HG03103 (cell line): ENCODE results near the gene KLHL30.
"Not testable (repeated sequence)": the region's sequence is repeated elsewhere in the genome, so short reads cannot be mapped to it uniquely, and the experiment has no call there.

Source experiments
- ATAC-seq: cut with Tn5 transposase; IDR thresholded peaks from one replicate; pipeline ENCODE4 v1.9.1; 2021; ENCODE audit warnings: low read depth; ENCODE audit not compliant: unreplicated experiment

Gene KLHL30

DNA sequence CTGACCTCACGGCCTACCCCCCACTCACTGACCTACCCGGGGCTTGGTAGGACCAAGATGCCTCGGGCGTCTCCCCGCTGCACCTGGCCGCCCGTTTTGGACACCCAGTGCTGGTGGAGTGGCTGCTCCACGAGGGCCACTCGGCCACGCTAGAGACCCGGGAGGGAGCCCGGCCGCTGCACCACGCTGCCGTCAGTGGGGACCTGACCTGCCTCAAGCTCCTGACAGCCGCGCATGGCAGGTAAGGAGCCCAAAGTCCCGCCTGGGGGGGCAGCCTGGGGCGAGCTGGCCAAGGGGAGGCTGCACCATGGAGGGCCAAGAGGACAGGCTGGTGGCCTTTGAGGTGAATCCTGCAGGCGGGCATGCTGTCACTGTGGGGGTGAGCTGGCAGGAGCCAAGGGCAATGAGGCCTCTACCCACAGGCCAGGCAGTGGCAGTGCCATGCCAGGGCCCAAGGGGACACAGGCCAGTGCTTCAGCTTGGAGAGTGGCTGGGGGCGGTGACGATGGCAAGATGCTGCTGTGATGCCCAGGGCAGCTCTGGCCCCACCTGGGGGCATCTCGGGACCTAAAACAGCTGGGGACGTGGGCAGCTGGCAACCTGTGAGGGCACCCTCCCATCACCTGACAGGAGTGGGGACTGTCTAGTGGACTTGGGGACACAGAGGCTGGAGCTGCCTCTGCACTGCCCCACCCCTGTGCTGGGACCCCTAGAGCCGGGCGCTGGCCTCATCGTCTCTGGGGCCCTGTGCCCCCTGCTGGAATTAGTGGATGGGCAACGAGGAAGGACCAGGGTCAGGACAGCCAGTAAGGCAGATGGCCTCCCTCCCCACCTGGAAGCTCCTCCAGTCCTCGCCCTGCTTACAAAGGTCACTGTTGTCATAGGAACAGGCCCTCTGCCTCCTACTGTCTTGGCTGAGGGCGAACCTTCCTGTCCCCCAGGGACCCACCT is 36.3 kb upstream of the KLHL30 start:
- ATAC-seq, result no peak

DNA sequence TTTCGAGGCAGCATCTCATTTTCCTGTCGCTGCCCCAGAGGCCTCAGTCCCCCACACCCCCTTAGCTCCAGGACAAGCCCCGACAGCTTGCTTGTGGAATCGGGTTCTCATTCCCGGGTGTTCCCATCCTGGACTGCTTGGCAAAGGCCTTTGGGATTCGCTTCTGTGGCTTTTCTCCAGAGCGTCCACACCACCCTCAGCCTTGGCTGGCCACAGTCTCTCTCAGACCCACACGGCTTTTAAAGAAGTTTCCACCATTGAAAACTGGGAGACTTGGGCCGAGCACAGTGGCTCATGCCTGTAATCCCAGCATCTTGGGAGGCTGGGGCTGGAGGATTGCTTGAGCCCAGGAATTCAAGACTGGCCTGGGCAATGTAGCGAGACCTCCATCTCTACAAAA is 35.6 kb upstream of the KLHL30 start:
- no peak for ATAC-seq

DNA sequence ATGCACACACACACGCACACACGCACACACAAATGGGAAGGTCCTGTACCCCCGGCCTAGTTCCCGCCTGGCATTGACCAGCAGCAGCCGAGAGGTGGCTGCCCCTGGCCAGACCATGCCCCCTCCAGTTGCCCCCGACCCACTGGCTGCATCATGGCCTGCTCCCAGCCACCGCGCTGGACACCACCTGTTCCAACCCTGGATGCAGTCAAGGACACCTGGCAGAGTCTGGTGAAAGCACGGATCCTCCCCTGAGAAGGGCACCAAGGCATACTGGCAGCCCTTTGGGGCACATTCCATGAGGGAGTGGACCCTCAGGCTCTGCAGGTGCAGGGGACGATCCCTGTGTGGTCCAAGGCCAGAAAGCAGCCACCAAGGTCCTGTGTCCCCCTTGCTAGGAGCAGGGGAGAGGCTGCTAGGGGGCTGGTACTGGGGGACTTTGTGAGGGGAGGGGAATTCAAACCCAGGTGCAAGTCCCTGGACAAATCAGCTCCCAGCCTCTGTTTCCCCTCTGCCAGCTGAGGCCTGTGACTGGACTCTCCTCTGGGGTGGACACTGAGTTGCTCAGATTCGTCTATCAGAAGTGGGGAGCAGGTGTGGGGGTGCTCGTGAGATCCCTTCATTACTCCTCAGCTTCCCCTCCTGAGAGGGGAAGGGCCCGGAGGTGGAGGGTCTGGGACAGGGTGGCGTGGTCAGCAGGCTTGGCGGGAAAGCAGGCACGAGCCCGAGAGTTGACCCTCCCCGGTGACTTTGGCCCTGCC is 34.8 kb upstream of the KLHL30 start:
- ATAC-seq, result no peak

DNA sequence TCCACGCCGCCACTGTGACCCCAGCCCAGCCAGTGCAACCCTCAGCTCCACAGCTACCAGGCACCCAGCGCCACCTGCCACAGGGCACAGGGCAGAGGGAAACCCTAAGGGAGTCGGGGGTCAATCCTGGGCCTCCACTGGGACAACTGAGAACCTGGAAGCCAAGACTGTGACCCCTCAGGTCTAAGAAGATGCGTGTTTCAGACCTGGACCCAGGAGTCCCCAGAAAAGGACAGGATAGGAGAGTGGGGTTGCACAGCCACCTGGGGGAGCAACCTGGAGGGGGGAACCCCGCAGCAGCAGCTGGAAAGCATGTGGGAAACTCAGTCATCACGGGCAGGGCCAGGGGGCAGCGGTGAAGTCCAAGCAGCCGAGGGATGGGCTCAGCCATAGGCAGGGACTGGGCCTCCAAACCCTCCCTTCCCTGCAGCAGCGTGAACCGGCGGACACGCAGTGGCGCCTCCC is 34.2 kb upstream of the KLHL30 start:
- ATAC-seq, result no peak

DNA sequence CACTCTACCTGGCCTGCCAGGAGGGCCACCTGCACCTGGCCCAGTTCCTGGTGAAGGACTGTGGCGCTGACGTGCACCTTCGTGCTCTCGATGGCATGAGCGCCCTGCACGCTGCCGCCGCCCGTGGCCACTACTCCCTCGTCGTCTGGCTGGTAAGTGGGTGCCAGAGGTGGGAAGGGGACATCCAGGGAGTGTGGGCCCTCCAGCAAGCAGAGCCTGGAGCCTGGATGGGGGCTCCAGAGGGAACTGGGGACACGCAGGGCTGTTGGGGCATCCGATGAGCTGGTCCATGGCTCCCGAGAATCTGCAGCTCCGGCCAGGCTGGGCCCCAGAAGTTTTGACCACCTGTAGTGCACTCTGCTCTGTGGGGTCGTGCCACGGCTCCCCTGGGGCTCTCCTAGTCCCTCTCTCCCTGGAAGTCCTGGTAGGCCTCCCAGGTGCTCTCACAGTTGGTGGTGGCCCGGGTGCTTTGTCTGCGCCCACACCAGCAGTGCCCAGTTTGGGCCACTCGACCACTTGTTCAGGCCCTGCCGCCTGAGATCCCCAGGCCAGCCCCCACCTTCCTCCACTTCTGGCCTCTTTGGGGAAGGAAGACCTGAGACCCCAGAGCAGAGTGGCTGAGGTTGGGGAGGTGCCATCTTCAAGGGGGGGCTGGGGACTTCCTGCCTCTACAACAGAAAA is 33.6 kb upstream of the KLHL30 start:
- ATAC-seq, result no peak

DNA sequence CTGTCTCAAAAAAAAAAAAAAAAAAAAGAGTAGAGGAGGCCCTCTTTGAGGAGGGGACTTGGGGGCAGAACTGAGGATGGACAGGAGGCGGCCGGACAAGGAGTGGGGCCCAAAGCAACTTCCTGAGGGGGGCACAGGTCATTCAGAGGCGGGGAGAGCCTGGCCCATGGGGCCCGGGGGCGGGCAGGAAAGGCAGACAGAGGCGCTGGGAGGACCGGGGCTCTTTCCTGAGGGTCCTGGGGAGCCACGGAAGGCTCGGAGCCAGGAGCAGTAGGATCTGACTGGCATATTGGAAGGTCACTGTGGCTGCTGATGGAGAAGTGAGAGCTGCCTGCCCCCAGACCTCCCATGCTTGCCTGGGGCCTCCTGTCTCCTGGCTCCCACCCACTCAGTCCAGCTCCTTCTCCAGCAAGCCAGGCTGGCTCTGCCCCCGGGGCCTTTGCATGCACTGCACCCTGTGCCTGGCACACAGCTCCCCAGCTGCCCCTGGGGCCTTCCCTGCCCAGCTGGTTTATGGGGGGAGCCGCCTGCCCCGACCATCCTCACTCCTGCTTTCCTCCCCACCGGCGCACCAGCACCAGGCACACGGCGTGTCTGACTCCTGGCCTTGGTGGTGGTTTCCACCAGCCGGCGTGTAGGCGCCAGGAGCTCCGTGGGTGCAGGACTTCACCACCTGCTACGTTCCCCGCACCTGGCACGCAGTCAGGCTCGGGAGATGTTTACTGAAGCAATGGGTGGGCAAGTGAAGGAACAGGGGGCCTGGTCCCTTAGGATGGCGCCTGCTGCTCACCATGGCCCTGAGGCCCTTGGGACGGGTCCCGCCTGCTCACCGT is 32.7 kb upstream of the KLHL30 start:
- no peak for ATAC-seq

DNA sequence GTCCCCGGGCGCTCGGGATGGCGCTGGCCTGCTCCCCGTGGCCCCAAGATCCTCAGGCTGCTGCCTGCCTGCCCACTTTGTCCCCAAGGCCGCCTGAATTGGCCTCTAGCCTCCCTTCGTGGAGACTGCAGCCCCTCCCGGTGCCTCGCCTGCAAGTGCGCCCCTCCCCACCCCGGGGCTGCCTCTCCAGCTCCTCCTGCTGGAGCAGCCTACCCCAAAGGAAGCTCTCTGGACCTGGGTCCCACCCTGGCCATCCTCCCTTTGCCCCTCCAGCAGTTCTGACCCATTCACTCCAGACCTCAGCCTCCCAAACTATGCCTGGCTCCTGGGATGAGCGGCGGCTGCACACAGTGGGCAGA is 32.1 kb upstream of the KLHL30 start:
- ATAC-seq, result no peak

DNA sequence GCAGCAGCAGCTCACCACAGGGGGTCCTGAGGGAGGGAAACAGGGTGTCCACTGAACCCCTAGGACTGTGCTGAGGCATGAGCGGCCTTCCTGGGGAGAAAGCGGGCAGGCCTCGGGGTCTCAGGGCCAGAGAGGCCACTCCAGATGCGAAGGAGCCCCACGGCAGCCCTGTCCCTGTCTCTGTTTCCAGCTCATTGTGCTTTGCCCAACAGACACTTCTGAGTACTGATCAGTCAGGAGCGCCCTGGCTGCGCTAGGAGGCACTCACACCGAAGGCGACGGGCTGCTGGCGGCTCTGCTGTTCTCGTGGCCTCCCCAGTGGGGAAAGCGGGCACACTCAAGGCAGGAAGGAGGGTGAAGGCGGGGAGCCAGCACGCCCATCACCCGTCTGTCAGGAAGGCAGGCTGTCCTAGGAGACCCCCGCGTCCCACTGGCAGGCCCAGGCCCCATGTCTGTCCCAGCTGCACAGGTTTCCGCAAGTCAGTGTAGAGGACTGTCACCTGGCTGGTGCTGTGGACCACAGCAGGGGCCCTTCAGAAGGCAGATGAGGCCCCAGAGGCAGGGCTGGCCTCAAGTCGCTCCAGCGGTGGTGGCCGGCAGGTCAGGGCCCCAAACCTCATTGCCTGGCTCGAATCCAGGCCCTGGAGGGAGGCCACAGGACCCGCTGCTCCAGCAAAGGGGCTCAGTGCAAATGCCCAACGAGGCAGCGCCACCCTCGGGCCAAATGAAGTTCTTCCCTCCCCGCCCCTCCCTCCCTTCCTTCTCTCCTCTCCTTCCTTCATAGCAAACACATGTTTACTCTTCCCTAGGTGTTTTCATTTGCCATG is 31.6 kb upstream of the KLHL30 start:
- ATAC-seq, result peak; percentile 15

DNA sequence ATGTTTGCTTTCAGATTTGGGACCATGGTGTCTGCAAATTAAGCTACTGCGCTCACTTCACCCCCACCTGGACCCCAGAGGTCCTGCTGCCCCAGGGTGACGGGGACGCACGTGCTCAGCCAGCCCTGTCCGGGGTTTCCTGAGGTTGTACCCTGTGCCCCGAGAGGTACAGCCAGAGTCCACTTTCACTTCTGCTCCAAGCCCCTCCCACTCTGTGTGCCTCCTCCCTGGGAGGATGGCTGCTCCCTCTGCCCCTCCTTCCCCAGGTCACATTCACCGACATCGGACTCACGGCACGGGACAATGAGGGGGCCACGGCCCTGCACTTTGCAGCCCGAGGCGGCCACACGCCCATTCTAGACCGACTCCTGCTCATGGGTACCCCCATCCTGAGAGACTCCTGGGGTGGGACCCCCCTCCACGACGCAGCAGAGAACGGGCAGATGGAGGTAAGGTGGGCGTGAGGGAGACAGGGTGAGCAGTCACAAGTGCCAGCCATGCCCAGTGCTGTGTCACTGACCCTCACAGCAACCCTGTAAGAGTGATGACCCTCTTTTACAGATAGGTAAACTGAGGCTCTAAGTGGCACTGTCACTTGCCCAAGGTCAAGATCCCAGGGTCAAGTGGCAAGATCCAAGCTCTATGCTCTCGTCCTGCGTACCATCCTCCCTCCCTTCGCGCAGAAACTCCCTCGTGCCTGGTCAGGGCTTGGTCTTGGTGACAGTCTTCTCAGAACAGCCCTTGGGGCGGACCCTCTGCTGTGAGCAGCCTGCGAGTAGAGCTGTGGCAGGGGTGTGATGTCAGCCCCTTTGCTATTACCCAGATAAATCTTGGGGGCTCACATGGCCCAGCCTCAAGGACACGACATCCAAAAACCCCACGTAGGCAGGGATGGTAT is 30.7 kb upstream of the KLHL30 start:
- ATAC-seq, result peak; percentile 74

DNA sequence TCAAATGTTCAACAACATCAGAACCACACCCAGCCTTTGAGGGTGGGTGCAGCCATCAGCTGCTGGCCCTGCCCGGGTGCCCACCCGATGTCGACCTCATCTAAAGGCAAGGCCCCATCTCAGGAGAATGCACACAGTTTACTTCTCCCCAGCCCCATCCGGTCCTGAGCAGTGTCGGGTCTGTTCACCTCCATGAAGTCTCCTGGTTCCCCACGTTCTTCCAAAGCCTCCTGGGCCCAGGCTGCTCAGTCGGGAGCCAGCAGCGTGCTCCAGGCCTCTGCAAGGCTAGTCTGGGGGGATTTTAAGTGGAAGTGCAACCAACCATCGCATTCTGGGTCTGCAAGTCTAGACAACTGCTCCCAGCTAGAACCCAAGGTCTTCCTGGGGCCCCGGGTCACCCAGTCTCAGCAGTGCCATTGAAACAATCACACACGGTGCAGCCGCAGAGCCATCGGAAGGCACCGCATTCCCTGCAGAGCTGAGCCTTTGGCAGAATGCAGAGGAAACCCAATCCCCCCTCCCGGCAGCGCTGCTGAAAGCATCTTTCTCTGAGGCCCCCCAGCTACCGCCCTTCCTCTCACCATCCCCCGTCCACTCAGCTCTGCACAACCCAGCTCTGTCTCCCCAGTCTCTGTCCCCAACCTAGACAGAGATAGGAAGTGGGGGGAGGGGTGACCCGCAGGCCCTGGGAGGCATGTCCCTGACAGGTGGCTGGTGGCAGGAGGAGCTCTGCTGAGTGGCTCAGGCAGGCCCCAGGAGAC is 29.9 kb upstream of the KLHL30 start:
- peak; percentile 56 for ATAC-seq

DNA sequence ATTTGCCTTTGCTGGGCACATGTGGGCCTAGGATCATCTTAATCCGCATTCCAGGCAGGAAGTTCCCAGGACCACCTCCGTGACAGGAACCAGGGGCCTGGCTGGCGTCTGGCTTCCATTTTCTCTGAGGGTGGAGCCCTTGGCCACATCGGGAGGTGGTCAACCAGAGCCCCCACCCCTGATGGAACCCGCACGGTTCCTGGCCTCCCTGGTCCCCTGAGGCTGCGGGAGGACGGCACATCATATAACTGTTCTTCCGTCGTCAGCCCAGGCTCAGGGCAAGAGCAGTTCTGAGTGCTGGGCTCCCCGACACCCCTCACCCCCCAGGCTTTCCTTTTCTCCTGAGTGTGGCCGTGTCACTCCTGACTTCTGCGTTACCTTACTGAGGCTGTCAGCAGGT is 24.9 kb upstream of the KLHL30 start:
- no peak for ATAC-seq

DNA sequence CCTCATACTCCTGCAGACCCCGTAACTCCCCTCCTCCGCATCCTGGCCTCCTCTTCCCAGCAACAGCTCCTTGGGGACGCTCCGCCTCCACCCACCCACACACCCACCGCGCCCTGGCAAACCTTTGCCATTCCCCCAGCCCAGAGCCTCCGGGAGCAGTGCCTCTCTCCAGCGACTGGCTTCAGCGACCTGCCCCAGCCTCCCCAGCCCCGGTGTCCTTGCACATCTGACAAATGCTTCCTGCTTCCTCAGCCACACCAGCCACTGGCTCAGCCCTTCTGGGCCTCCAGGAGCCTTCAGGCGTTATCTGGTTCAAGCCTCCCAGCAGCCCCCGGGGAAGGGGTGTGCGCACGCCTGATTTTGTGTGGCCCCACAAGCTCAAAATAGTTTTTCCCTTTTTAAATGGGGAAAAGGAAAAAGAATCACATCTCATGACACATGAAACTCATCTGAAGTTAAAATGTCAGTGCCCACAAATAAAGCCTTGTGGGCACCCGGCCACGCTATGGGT is 24.1 kb upstream of the KLHL30 start:
- no peak for ATAC-seq

DNA sequence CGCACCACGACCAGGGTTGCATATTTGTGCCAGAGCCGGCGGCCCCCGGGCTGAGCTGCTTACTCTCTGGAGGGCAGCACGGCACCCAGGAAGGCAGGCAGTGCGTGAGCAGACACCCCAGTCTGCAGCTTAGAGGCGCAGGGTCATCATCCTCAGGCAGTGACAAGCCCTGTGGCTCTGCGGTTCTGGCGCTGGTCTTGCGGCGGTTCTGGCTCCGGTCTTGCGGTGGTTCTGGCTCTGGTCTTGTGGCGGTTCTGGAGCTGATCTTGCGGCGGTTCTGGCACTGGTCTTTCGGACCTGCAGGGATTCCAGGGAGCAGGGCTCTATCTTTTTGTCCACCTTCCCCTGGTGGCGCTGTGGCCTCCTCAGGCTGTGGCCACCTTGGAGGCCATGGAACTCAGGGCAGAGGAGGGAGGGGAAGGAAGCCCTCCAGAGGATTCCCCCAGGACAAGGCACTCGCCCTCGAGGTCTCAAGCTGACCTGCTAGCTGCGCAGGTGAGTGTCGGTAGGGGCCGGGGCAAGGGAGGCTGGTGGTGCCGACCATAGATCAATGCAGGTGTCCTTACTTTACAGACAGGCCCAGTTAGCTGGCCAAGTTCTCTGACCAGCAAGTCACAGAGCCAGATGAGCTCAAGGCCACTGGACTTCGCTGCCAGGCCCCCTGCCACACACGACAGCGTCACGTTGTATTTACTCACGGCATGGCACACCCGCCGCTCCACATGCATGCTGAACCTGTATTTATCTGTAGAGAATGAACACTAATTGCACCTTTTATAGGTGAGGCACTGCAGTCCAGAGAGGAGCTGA is 23.4 kb upstream of the KLHL30 start:
- no peak for ATAC-seq

DNA sequence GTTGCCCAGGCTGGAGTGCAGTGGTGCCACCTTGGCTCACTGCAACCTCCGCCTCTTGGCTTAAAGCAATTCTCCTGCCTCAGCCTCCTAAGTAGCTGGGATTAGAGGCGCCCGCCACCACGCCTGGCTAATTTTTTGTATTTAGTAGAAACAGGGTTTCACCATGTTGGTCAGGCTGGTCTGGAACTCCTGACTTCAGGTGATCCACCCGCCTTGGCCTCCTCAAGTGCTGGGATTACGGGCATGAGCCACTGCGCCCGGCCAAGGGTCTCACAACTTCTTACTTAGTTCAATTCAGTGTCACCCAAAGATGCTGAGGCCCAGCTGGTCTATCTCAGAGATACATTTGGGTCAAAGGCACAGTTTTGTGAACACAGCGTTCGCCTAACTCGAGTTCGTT is 22.8 kb upstream of the KLHL30 start:
- ATAC-seq, result not testable (repeated sequence)

DNA sequence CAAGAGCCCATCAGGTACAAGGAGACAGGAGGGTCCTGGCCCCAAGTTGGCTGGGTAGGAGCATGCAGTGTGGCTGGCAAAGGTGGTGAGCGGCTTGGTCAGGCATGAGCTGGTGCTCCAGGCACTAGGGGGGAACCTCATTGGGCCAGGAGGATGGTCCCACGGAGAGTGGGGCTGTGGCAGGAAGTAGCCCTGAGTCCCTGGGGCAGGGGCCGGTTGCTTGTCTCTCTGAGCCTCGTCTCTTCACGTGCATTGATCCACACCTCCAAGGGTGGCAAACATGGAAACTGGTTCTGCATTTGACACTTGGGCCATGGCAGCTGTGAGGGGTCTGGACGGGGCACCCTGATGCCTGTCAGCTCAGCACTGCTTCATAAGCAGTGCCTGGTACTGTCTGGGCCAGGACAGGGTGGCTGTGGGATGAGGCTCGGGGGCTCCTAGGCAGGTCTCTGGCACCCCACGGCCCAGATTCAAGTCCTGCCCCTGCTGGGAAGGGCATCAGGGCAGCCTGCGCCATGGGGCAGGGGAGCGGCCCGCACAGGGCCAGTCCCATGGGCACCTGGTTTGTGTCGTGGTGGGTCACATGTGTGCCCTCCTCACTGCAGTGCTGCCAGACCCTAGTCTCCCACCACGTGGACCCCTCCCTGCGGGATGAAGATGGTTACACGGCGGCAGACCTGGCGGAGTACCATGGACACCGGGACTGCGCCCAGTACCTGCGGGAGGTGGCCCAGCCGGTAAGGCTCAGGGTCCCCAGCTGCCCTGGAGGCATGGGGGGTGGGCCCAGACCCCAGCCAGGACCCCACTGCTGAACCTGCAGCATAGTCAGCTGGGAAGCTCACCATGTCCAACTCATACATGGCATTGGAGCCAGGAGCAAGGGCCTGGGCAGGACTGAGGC is 21.9 kb upstream of the KLHL30 start:
- ATAC-seq, result no peak
